ENCODE data around the gene ADCY9. TPM values are rescaled to one million over a fixed set of nuclear protein-coding genes. Genes with fewer than 3 reads are reported as not detected.

ADCY9 gene
- total RNA-seq, 1 experiment from 2014 or later, result 14.2 TPM

DNA sequence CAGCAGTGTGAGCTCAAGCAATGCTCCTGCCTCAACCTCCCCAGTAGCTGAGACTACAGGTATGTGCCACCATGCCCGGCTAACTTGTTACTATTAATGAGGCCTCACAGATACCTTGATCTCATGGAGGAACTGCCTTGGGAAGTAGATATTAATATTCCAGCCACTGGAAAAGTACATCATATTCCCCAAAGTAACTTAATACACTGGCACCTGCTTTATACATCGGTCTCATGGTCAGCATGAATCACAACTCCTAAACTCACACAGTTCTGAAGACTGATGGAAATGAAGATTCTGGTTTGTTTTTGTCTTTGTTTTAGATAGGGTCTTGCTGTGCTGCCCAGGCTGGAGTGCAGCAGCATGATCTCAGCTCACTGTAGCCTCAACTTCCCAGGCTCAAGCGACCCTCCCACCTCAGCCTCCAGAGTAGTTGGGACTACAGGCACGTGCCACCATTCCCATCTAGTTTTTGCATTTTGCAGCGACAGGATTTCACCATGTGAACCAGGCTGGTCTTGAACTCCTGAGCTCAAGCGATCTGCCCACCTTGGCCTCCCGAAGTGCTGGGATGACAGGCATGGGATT is 28.2 kb downstream of the ADCY9 start:
- DNase-seq (ENCODE audit: unreplicated experiment), result no peak
- no peaks in the 10 kb centered on the region for H3K9me3 Mint-ChIP-seq (ENCODE audit: unreplicated experiment)
- CTCF ChIA-PET, result no interaction called here
- intact Hi-C loops (cut with micrococcal nuclease), result no loop called here
- TF ChIP-seq, protein P1, sequence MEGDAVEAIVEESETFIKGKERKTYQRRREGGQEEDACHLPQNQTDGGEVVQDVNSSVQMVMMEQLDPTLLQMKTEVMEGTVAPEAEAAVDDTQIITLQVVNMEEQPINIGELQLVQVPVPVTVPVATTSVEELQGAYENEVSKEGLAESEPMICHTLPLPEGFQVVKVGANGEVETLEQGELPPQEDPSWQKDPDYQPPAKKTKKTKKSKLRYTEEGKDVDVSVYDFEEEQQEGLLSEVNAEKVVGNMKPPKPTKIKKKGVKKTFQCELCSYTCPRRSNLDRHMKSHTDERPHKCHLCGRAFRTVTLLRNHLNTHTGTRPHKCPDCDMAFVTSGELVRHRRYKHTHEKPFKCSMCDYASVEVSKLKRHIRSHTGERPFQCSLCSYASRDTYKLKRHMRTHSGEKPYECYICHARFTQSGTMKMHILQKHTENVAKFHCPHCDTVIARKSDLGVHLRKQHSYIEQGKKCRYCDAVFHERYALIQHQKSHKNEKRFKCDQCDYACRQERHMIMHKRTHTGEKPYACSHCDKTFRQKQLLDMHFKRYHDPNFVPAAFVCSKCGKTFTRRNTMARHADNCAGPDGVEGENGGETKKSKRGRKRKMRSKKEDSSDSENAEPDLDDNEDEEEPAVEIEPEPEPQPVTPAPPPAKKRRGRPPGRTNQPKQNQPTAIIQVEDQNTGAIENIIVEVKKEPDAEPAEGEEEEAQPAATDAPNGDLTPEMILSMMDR (IDR thresholded peaks at IDR 0.05; ENCODE audit: unreplicated experiment), result no peak
- H3K27ac Mint-ChIP-seq (ENCODE audit: low read depth, unreplicated experiment), result no peak overlapping the region
- H3K27me3 Mint-ChIP-seq (ENCODE audit: insufficient read depth, unreplicated experiment), result no peaks in the 10 kb centered on the region
- peaks cover 5% of the 10 kb centered on the region for H3K36me3 Mint-ChIP-seq (ENCODE audit: insufficient read depth, unreplicated experiment)
- H3K4me1 Mint-ChIP-seq (ENCODE audit: insufficient read depth, unreplicated experiment), result peaks cover 11% of the 10 kb centered on the region
- POLR2A ChIA-PET, result interaction anchor here (0.6 to 0.7 kb wide), 2 partner anchors 15 to 64 kb away, joined by 3 read pairs; no protein-coding TSS in a partner anchor
- no peak overlapping the region for H3K4me3 Mint-ChIP-seq (ENCODE audit: unreplicated experiment)
- no TSS peak for BruUV-seq (replicated peaks)

DNA sequence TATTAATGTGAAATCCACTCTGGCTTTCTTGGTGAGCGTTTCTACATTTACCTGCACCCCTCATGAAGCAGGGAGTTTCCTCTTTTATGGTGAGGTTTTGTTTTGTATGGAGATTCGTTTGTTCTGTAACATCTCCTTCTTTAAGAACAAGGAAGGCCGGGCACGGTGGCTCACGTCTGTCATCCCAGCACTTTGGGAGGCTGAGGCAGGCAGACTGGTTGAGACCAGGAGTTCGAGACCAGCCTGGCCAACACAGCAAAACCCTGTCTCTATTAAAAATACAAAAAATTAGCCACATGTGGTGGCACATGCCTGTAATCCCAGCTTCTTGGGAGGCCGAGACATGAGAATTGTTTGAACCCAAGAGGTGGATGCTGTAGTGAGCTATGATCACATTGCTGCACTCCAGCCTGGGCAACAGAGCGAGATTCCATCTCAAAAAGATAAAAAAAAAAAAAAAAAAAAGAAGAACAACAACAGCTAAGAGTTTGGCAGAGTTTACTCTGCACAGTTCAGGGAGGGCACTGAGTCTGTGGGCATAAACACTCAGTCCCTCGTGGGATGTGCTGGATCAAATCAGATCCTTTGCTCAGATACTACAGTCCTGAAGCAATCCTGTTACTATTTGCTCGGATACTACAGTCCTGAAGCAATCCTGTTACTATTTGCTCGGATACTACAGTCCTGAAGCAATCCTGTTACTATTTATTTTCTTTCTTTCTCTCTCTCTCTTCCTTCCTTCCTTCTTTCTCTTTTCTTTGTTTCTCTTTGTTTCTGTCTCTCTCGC is 28.9 kb downstream of the ADCY9 start:
- intact Hi-C loops (cut with micrococcal nuclease), result no loop called here
- Mint-ChIP-seq H3K27me3 (ENCODE audit: insufficient read depth, unreplicated experiment) (no peaks in the 10 kb centered on the region), H3K4me1 (ENCODE audit: insufficient read depth, unreplicated experiment) (peaks cover 11% of the 10 kb centered on the region), H3K36me3 (ENCODE audit: insufficient read depth, unreplicated experiment) (peaks cover 5% of the 10 kb centered on the region), H3K4me3 (ENCODE audit: unreplicated experiment) (no peak overlapping the region), H3K9me3 (ENCODE audit: unreplicated experiment) (no peaks in the 10 kb centered on the region), H3K27ac (ENCODE audit: low read depth, unreplicated experiment) (no peak overlapping the region)
- TF ChIP-seq, protein P1 (IDR thresholded peaks at IDR 0.05; ENCODE audit: unreplicated experiment), result no peak
- POLR2A ChIA-PET, result interaction anchor here (0.6 to 1.0 kb wide), 3 partner anchors 14 to 65 kb away, joined by 3 to 4 read pairs (median 3); no protein-coding TSS in a partner anchor
- BruUV-seq (replicated peaks), result no TSS peak
- CTCF ChIA-PET, result interaction anchor here (0.6 kb wide), 2 partner anchors 14 to 958 kb away, joined by 3 read pairs; no protein-coding TSS in a partner anchor
- DNase-seq (ENCODE audit: unreplicated experiment), result no peak

DNA sequence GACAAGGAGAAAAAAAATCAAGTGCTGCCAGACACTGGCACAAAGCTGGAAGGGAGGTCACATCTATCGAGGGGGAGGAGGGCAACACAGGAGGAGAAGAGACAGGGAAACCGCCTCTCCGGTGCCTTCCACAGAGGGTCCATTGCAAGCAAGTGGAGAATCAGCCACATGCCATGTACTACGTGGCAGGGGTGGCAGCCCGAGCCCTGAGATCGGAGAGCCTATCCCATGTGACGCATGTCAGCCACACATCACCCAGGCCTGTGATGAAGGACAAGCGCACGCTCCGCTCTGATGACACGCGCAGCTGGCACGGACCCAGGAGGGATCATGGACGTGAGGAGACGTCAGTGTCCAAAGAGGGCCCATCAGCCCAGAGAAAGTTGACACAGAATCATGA is 30.1 kb downstream of the ADCY9 start:
- TF ChIP-seq, protein P1 (IDR thresholded peaks at IDR 0.05; ENCODE audit: unreplicated experiment), result no peak
- intact Hi-C loops (cut with micrococcal nuclease), result no loop called here
- Mint-ChIP-seq H3K4me1 (ENCODE audit: insufficient read depth, unreplicated experiment) (peaks cover 11% of the 10 kb centered on the region), H3K4me3 (ENCODE audit: unreplicated experiment) (no peak overlapping the region), H3K36me3 (ENCODE audit: insufficient read depth, unreplicated experiment) (peaks cover 5% of the 10 kb centered on the region), H3K9me3 (ENCODE audit: unreplicated experiment) (no peaks in the 10 kb centered on the region), H3K27ac (ENCODE audit: low read depth, unreplicated experiment) (no peak overlapping the region), H3K27me3 (ENCODE audit: insufficient read depth, unreplicated experiment) (no peaks in the 10 kb centered on the region)
- BruUV-seq (replicated peaks), result no TSS peak
- CTCF ChIA-PET, result interaction anchor here (0.5 to 1.3 kb wide), 3 partner anchors 70 to 957 kb away, joined by 3 to 8 read pairs (median 3); no protein-coding TSS in a partner anchor
- DNase-seq (ENCODE audit: unreplicated experiment), result no peak
- POLR2A ChIA-PET, result no interaction called here

DNA sequence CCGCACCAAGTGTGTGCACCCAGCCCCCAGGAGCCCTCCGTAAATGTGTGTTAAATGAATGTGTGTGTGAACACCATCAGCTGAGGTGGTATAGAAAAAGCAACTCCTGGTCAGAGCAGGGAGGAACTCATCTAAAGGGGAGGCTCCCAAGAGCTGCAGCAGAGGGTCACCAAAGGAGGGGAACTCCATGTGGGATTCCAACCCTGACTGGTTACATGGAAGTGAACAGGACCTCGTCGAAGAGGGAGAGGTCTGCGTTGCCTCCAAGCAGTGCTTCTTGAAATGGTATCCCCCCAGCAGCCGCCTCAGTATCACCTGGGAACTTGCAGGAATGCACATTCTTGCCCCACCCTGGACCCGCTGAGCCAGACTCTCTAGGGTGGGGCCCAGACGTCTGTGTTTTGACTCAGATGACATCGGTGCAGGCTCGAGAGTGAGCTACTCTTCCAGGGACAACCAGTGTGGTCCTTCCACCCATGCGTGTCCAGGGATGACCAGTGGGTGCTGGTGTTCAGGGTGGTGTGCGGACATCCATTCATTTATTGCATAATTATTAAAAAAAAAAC is 30.8 kb downstream of the ADCY9 start:
- BruUV-seq (replicated peaks), result no TSS peak
- Mint-ChIP-seq H3K27ac (ENCODE audit: low read depth, unreplicated experiment) (no peak overlapping the region), H3K4me3 (ENCODE audit: unreplicated experiment) (no peak overlapping the region), H3K36me3 (ENCODE audit: insufficient read depth, unreplicated experiment) (peaks cover 11% of the 10 kb centered on the region), H3K27me3 (ENCODE audit: insufficient read depth, unreplicated experiment) (no peaks in the 10 kb centered on the region), H3K4me1 (ENCODE audit: insufficient read depth, unreplicated experiment) (peaks cover 11% of the 10 kb centered on the region), H3K9me3 (ENCODE audit: unreplicated experiment) (no peaks in the 10 kb centered on the region)
- ChIA-PET CTCF (interaction anchor here (1.3 kb wide), 1 partner anchor 102 kb away, joined by 8 read pairs; no protein-coding TSS in a partner anchor), POLR2A (no interaction called here)
- intact Hi-C loops (cut with micrococcal nuclease), result no loop called here
- no peak for DNase-seq (ENCODE audit: unreplicated experiment)
- TF ChIP-seq, protein P1 (IDR thresholded peaks at IDR 0.05; ENCODE audit: unreplicated experiment), result no peak

Data from MCF 10A (cell line).